IMR-90 (cell line): ENCODE measurements around the gene GPRC5C.

ENCODE experiments used
- CEBPB ChIP-seq: IDR thresholded peaks from 2 replicates; pipeline ENCODE4 v1.6.1; 2012; ENCODE audit warnings: low read depth, low read length, improper control_type of control experiment
- CTCF ChIP-seq: conservative IDR thresholded peaks from 2 replicates; pipeline ENCODE4 v1.5.1; 2012; ENCODE audit warnings: mild to moderate bottlenecking, low read depth, low read length, improper control_type of control experiment
- FOS ChIP-seq: fragments of 150-350 bp; IDR thresholded peaks from 2 replicates; pipeline ENCODE4 v1.6.1; 2016; ENCODE audit warnings: low read depth, low read length
- MAFK ChIP-seq: IDR thresholded peaks from 2 replicates; pipeline ENCODE4 v1.6.1; 2012; ENCODE audit warnings: low read depth, low read length, improper control_type of control experiment
- POLR2A ChIP-seq: IDR thresholded peaks from 2 replicates; pipeline ENCODE4 v1.6.1; 2012; ENCODE audit warnings: mild to moderate bottlenecking, low read depth, low read length
- RCOR1 ChIP-seq: IDR thresholded peaks from 2 replicates; pipeline ENCODE4 v1.6.1; 2012; ENCODE audit warnings: mild to moderate bottlenecking, low read length, improper control_type of control experiment; ENCODE audit not compliant: insufficient replicate concordance
- RFX5 ChIP-seq: IDR thresholded peaks from 2 replicates; pipeline ENCODE4 v1.8.0; 2012; ENCODE audit warnings: low read depth, mild to moderate bottlenecking, low read length, moderate library complexity

GRCh38 chr17:74442291-74442669, 10.4 kb downstream of the GPRC5C start:
- TF ChIP-seq CTCF (no peak), FOS (no peak), RCOR1 (no peak), RFX5 (no peak), CEBPB (no peak), POLR2A (no peak), MAFK (no peak)
